Mammary epithelial cell (primary cell): ENCODE results near the gene RHOC.

Experiments
- CTCF ChIP-seq, 2 donors: IDR thresholded peaks in 1 of 2; conservative IDR thresholded peaks in 1 of 2; 2 replicates each; pipeline ENCODE4 v1.5.1; 2011 to 2012; ENCODE audit warnings: inconsistent platforms in 2 of 2, low read length in 2 of 2, mild to moderate bottlenecking in 2 of 2, control low read depth in 1 of 2, low read depth in 1 of 2; ENCODE audit not compliant: insufficient read depth in 1 of 2; ENCODE audit errors: extremely low read depth in 1 of 2
- EZH2 ChIP-seq: IDR thresholded peaks from 2 replicates; pipeline ENCODE4 v1.6.1; 2012; ENCODE audit warnings: low read length, inconsistent platforms, borderline replicate concordance

GRCh38 chr1:112693821-112694220 is 13.1 kb downstream of the RHOC start:
- no peak for TF ChIP-seq CTCF (conservative IDR thresholded peaks at IDR 0.05 in 1 of 2, IDR thresholded peaks at IDR 0.05 in 1 of 2; ENCODE audit: extremely low read depth in 1 of 2, insufficient read depth in 1 of 2, low read depth in 1 of 2, low read length in 2 of 2)
- TF ChIP-seq EZH2, result no peak
